Type B pancreatic cell (in vitro differentiated cells): Measurements from ENCODE around the gene SLCO3A1. TPM values are rescaled to one million over a fixed set of nuclear protein-coding genes. Genes with fewer than 3 reads are reported as not detected.
A peak's percentile ranks its signal among the peaks of the same experiment; 100 is the strongest.

Source experiments
- DNase-seq: peaks from one replicate; pipeline ENCODE4 v3.0.0; 2021; ENCODE audit warnings: mixed read lengths; ENCODE audit not compliant: unreplicated experiment; ENCODE audit errors: extremely low spot score
- H3K27ac Mint-ChIP-seq: 2 replicates; pipeline ENCODE4 v1.8.0; 2021; ENCODE audit warnings: mild to moderate bottlenecking, mixed read lengths
- H3K27me3 Mint-ChIP-seq: 2 replicates; pipeline ENCODE4 v1.8.0; 2021; ENCODE audit warnings: mixed read lengths
- H3K36me3 Mint-ChIP-seq: 2 replicates; pipeline ENCODE4 v1.8.0; 2021; ENCODE audit warnings: mixed read lengths
- H3K4me1 Mint-ChIP-seq: one replicate; pipeline ENCODE4 v1.8.0; 2021; ENCODE audit warnings: mixed read lengths; ENCODE audit not compliant: unreplicated experiment
- H3K4me3 Mint-ChIP-seq: 2 replicates; pipeline ENCODE4 v1.8.0; 2021; ENCODE audit warnings: mild to moderate bottlenecking, mixed read lengths
- H3K9me3 Mint-ChIP-seq: 2 replicates; pipeline ENCODE4 v1.8.0; 2021; ENCODE audit warnings: mixed read lengths
- CTCF ChIP-seq: fragments of 200-600 bp; sonication (generic); conservative IDR thresholded peaks from 2 replicates; pipeline ENCODE4 v1.5.0; 2021; ENCODE audit warnings: antibody characterized with exemption, mild to moderate bottlenecking
- total RNA-seq: library from RNA; stranded (reverse); gene quantifications from 2 replicates; pipeline ENCODE4 v1.2.1, GENCODE V29; 2021; ENCODE audit warnings: low replicate concordance

Gene SLCO3A1
- total RNA-seq, 1 donor from 2014 or later, result 30.9 TPM

- H3K4me3 Mint-ChIP-seq, result no peak overlapping the region
- H3K27me3 Mint-ChIP-seq, result no peaks in the 10 kb centered on the region
- peaks cover 7% of the 10 kb centered on the region for H3K4me1 Mint-ChIP-seq
- no peaks in the 10 kb centered on the region for H3K36me3 Mint-ChIP-seq
- no peak for TF ChIP-seq CTCF
- peak overlapping the region; percentile 29 for H3K27ac Mint-ChIP-seq
- H3K9me3 Mint-ChIP-seq, result no peaks in the 10 kb centered on the region
- no peak for DNase-seq
These were observed 170.5 kb downstream of the SLCO3A1 start for GRCh38 chr15:92023965-92024364.

- Mint-ChIP-seq H3K27ac (no peak overlapping the region), H3K9me3 (no peaks in the 10 kb centered on the region)
- no peak for DNase-seq
These were observed 172.3 kb downstream of the SLCO3A1 start for GRCh38 chr15:92025706-92026270.

GRCh38 chr15:92028389-92028724 lies 174.8 kb downstream of the SLCO3A1 start:
- TF ChIP-seq CTCF, result no peak
- Mint-ChIP-seq H3K27ac (no peak overlapping the region), H3K36me3 (no peaks in the 10 kb centered on the region), H3K27me3 (no peaks in the 10 kb centered on the region), H3K4me1 (peaks cover 18% of the 10 kb centered on the region), H3K9me3 (no peaks in the 10 kb centered on the region), H3K4me3 (no peak overlapping the region)
- no peak for DNase-seq

More at GRCh38 chr15:92025706-92026270, 172.3 kb downstream of the SLCO3A1 start:
- peaks cover 15% of the 10 kb centered on the region for H3K4me1 Mint-ChIP-seq
- no peak for TF ChIP-seq CTCF
- H3K36me3 Mint-ChIP-seq, result no peaks in the 10 kb centered on the region
- no peak overlapping the region for H3K4me3 Mint-ChIP-seq
- no peaks in the 10 kb centered on the region for H3K27me3 Mint-ChIP-seq

GRCh38 chr15:92029767-92030166 lies 176.3 kb downstream of the SLCO3A1 start:
- TF ChIP-seq CTCF, result no peak
- Mint-ChIP-seq H3K27ac (no peak overlapping the region), H3K27me3 (no peaks in the 10 kb centered on the region), H3K4me1 (peaks cover 22% of the 10 kb centered on the region), H3K36me3 (no peaks in the 10 kb centered on the region), H3K9me3 (no peaks in the 10 kb centered on the region), H3K4me3 (no peak overlapping the region)
- no peak for DNase-seq

- peaks cover 21% of the 10 kb centered on the region for H3K4me1 Mint-ChIP-seq
- TF ChIP-seq CTCF, result no peak
- no peak for DNase-seq
- no peak overlapping the region for H3K4me3 Mint-ChIP-seq
- H3K9me3 Mint-ChIP-seq, result no peaks in the 10 kb centered on the region
- peaks cover 3% of the 10 kb centered on the region for H3K27me3 Mint-ChIP-seq
- peak overlapping the region; percentile 5 for H3K27ac Mint-ChIP-seq
- no peaks in the 10 kb centered on the region for H3K36me3 Mint-ChIP-seq
These were observed 179.8 kb downstream of the SLCO3A1 start for GRCh38 chr15:92033314-92033713.

- Mint-ChIP-seq H3K4me1 (peaks cover 16% of the 10 kb centered on the region), H3K4me3 (no peak overlapping the region), H3K27me3 (peaks cover 3% of the 10 kb centered on the region), H3K36me3 (no peaks in the 10 kb centered on the region), H3K9me3 (no peaks in the 10 kb centered on the region), H3K27ac (peak overlapping the region; percentile 5)
- no peak for DNase-seq
- no peak for TF ChIP-seq CTCF
These were observed 180.2 kb downstream of the SLCO3A1 start for GRCh38 chr15:92033723-92034122.
